K562 (cell line): ENCODE measurements around the gene DLAT. TPM values are rescaled to one million over a fixed set of nuclear protein-coding genes. Genes with fewer than 3 reads are reported as not detected.

Source experiments
- ARID1B ChIP-seq: fragments of 450-650 bp; IDR thresholded peaks from 2 replicates; pipeline ENCODE4 v1.6.1; 2016; ENCODE audit warnings: antibody characterized with exemption, mild to moderate bottlenecking, inconsistent platforms
- ARNT ChIP-seq, 2 experiments: fragments of 450-650 bp; IDR thresholded peaks; 2 replicates each; pipeline ENCODE4 v1.6.1; 2016; ENCODE audit warnings: mild to moderate bottlenecking in 1 of 2
- ATF4 ChIP-seq: fragments of 450-650 bp; formaldehyde crosslinking; IDR thresholded peaks from 2 replicates; pipeline ENCODE4 v1.4.0; 2022; ENCODE audit warnings: mild to moderate bottlenecking, moderate library complexity
- BCL6 ChIP-seq: fragments of 250-450 bp; sonication (Bioruptor Pico); IDR thresholded peaks from 2 replicates; pipeline ENCODE4 v1.4.0; 2020
- CBFA2T2 ChIP-seq: fragments of 450-650 bp; conservative IDR thresholded peaks from 2 replicates; pipeline ENCODE4 v1.6.1; 2017; ENCODE audit warnings: mild to moderate bottlenecking
- CBFA2T3 ChIP-seq: fragments of 450-650 bp; IDR thresholded peaks from 2 replicates; pipeline ENCODE4 v1.6.1; 2017
- CEBPB ChIP-seq: fragments of 450-650 bp; IDR thresholded peaks from 2 replicates; pipeline ENCODE4 v1.6.1; 2016; ENCODE audit warnings: missing genetic modification characterization, missing compliant biosample characterization
- EHMT2 ChIP-seq: fragments of 450-650 bp; IDR thresholded peaks from 2 replicates; pipeline ENCODE4 v1.6.1; 2018; ENCODE audit warnings: antibody characterized with exemption
- FOXM1 ChIP-seq, 2 experiments: fragments of 450-650 bp in 1 of 2; sonication (generic) in 1 of 2; formaldehyde crosslinking in 1 of 2; IDR thresholded peaks; 2 replicates each; pipeline versions ENCODE4 v1.6.1 to v1.9.0; 2017 to 2022; ENCODE audit warnings: low read depth in 2 of 2, mild to moderate bottlenecking in 2 of 2, missing genetic modification reagents in 1 of 2, moderate library complexity in 1 of 2
- FUS ChIP-seq: fragments of 200-400 bp; formaldehyde crosslinking; optimal IDR thresholded peaks from 2 replicates; pipeline ENCODE3; 2017; ENCODE audit warnings: low read depth, low read length
- GTF2B ChIP-seq: IDR thresholded peaks from 2 replicates; pipeline ENCODE4 v1.6.1; 2011; ENCODE audit not compliant: insufficient read length; ENCODE audit errors: extremely low read depth
- KHSRP ChIP-seq: fragments of 450-650 bp; IDR thresholded peaks from 2 replicates; pipeline ENCODE4 v1.6.1; 2017
- MEIS2 ChIP-seq: fragments of 450-650 bp; IDR thresholded peaks from 2 replicates; pipeline ENCODE4 v1.6.1; 2014; ENCODE audit warnings: mild to moderate bottlenecking; ENCODE audit not compliant: partially characterized antibody
- PHB2 ChIP-seq: fragments of 450-650 bp; IDR thresholded peaks from 2 replicates; pipeline ENCODE4 v1.6.1; 2017; ENCODE audit warnings: low read depth
- POLR2H ChIP-seq: IDR thresholded peaks from 2 replicates; pipeline ENCODE4 v1.6.1; 2016; ENCODE audit warnings: missing genetic modification characterization, low read depth, mild to moderate bottlenecking, control low read depth, missing compliant biosample characterization, moderate library complexity
- PRDM10 ChIP-seq: fragments of 450-650 bp; IDR thresholded peaks from 2 replicates; pipeline ENCODE4 v1.6.1; 2018; ENCODE audit not compliant: partially characterized antibody
- RAD51 ChIP-seq: fragments of 450-650 bp; IDR thresholded peaks from 2 replicates; pipeline ENCODE4 v1.7.1; 2016; ENCODE audit warnings: low read depth, mild to moderate bottlenecking, borderline replicate concordance
- RBM34 ChIP-seq: fragments of 200-400 bp; formaldehyde crosslinking; IDR thresholded peaks from 2 replicates; pipeline ENCODE4 v1.6.1; 2018; ENCODE audit warnings: low read length, borderline replicate concordance; ENCODE audit not compliant: insufficient read depth
- TBL1XR1 ChIP-seq, 2 experiments: IDR thresholded peaks; 2 replicates each; pipeline ENCODE4 v1.6.1; 2012; ENCODE audit warnings: improper control_type of control experiment in 2 of 2, low read length in 2 of 2, mild to moderate bottlenecking in 1 of 2
- ZBTB1 ChIP-seq: sonication (generic); formaldehyde crosslinking; IDR thresholded peaks from 2 replicates; pipeline ENCODE4 v1.8.1; 2023; ENCODE audit warnings: missing genetic modification reagents, low read depth, mild to moderate bottlenecking, borderline replicate concordance
- ZNF384 ChIP-seq: IDR thresholded peaks from 2 replicates; pipeline ENCODE4 v1.6.1; 2012; ENCODE audit warnings: low read depth, low read length, improper control_type of control experiment
- ZNF75A ChIP-seq: fragments of 450-650 bp; formaldehyde crosslinking; IDR thresholded peaks from 2 replicates; pipeline ENCODE4 v1.4.0; 2020; ENCODE audit warnings: mild to moderate bottlenecking
- ZNF764 ChIP-seq: fragments of 250-450 bp; sonication (Bioruptor Pico); IDR thresholded peaks from 2 replicates; pipeline ENCODE4 v1.4.0; 2020; ENCODE audit warnings: low read depth, mild to moderate bottlenecking, moderate library complexity
- ZNF766 ChIP-seq: fragments of 200-800 bp; sonication (Bioruptor generic); conservative IDR thresholded peaks from 2 replicates; pipeline ENCODE4 v1.6.1; 2016; ENCODE audit warnings: missing genetic modification characterization, missing compliant biosample characterization
- polyA plus RNA-seq, 8 experiments: library from polyadenylated mRNA; depleted of rRNA in 4 of 8; stranded (reverse) in 5 of 8; unstranded in 3 of 8; fragments of >200 nt; fragmentation: Nextera tagmentation in 2 of 8; fragmentation: Illumina TruSeq in 1 of 8; extraction: Ambion mirVana in 2 of 8; extraction: Trizol in 1 of 8; gene quantifications; 2 replicates each; pipeline versions ENCODE4 v1.2.1 to v1.2.3, GENCODE V29; 2011 to 2014; ENCODE audit warnings: inconsistent platforms in 1 of 8, missing spikeins in 1 of 8
- total RNA-seq, 7 experiments: library from RNA; depleted of rRNA in 6 of 7; stranded (reverse); fragments of >200 nt in 6 of 7; fragmentation: Illumina TruSeq in 2 of 7; extraction: Trizol in 2 of 7; gene quantifications; 2 replicates each; pipeline versions ENCODE4 v1.2.1 to v1.2.3, GENCODE V29; 2011 to 2021; ENCODE audit warnings: low replicate concordance in 1 of 7

DLAT gene
- total and polyA plus RNA-seq, 9 of the 15 experiments (the other 6 are each of a cell fraction or from before 2014, with no cell fraction given): 41.7 to 152 (median 105) TPM

- no peak for TF ChIP-seq FUS
- no peak for TF ChIP-seq ZNF764 (CRISPR knock-in tag)
- no peak for TF ChIP-seq BCL6 (CRISPR knock-in tag)
- TF ChIP-seq ATF4 (CRISPR knock-in tag): no peak
- no peak for TF ChIP-seq ZNF766
- no peak for TF ChIP-seq GTF2B
- peak; percentile 42; the same call in 1 of the 2 replicates for TF ChIP-seq ZNF384
- no peak for TF ChIP-seq PHB2
- TF ChIP-seq RBM34: no peak
- 0 out of 2 replicates have a peak, but pooled peaks have one; percentile 44 for TF ChIP-seq EHMT2
- TF ChIP-seq POLR2H (tag): 0 out of 2 replicates have a peak, but pooled peaks have one; percentile 13
- peak; percentile 33; the same call in 1 of the 2 replicates for TF ChIP-seq FOXM1 (IDR thresholded peaks at IDR 0.05; ENCODE audit: low read depth)
- no peak for TF ChIP-seq FOXM1 (CRISPR knock-in tag; IDR thresholded peaks at IDR 0.05; ENCODE audit: low read depth)
- peak; percentile 91 for TF ChIP-seq CEBPB
- no peak for TF ChIP-seq ZNF75A (CRISPR knock-in tag)
- peak; percentile 91 for TF ChIP-seq MEIS2
- peak in 1 of 2 experiments; percentile 72; a peak in 2 of 4 replicates for TF ChIP-seq TBL1XR1 (IDR thresholded peaks at IDR 0.05; ENCODE audit: low read length in 2 of 2)
- peak; percentile 62 for TF ChIP-seq CBFA2T2
- TF ChIP-seq ARID1B: peak; percentile 85
- no peak for TF ChIP-seq ZBTB1 (CRISPR knock-in tag)
- peak; percentile 83 for TF ChIP-seq CBFA2T3
- peak in 1 of 2 experiments; percentile 66; a peak in 1 of 4 replicates for TF ChIP-seq ARNT (IDR thresholded peaks at IDR 0.05)
- no peak for TF ChIP-seq RAD51
- TF ChIP-seq PRDM10: peak; percentile 95
- TF ChIP-seq KHSRP: peak; percentile 16; the same call in 1 of the 2 replicates
These were observed 72.7 kb downstream of the DLAT start (continued) for GRCh38 chr11:112097734-112098528.
